ENCODE data around the gene RAB40B.
A peak's percentile ranks its signal among the peaks of the same experiment; 100 is the strongest.
"Not testable (repeated sequence)": the region's sequence is repeated elsewhere in the genome, so short reads cannot be mapped to it uniquely, and the experiment has no call there.

The RAB40B gene

GRCh38 chr17:82698065-82698973, at the start of gene RAB40B:
RAB40B (minus strand) TSS chr17:82698698; CDS start chr17:82698596, 102 bp downstream.
- peak; percentile 83 to 100 (median 99) for DNase-seq

GRCh38 chr17:82745524-82745923, 47.0 kb upstream of the RAB40B start:
- DNase-seq = no peak

- DNase-seq = not testable (repeated sequence)
Measured at GRCh38 chr17:82744736-82745135, 46.2 kb upstream of the RAB40B start.

- DNase-seq = no peak
Measured at GRCh38 chr17:82743344-82744219, 45.1 kb upstream of the RAB40B start.

- no peak for DNase-seq
Measured at GRCh38 chr17:82740906-82741759, 42.6 kb upstream of the RAB40B start.

- DNase-seq = peak in 56 of 58 donors; percentile 29 to 97 (median 88)
Measured at GRCh38 chr17:82737967-82738877, 39.7 kb upstream of the RAB40B start.

GRCh38 chr17:82736511-82737185, 38.1 kb upstream of the RAB40B start:
- no peak for DNase-seq

GRCh38 chr17:82734987-82735866, 36.7 kb upstream of the RAB40B start, which contains the start of gene FN3K:
FN3K (plus strand) TSS chr17:82735615; CDS start chr17:82735637, 22 bp downstream.
- peak in 54 of 58 donors; percentile 40 to 88 (median 76) for DNase-seq

- DNase-seq = no peak
Measured at GRCh38 chr17:82732118-82732743, 33.7 kb upstream of the RAB40B start.

GRCh38 chr17:82729479-82730260, 31.2 kb upstream of the RAB40B start:
- no peak for DNase-seq

- DNase-seq = no peak
Measured at GRCh38 chr17:82726427-82726826, 27.9 kb upstream of the RAB40B start.

GRCh38 chr17:82723169-82723807, 24.8 kb upstream of the RAB40B start:
- no peak for DNase-seq

GRCh38 chr17:82722341-82723013, 24.0 kb upstream of the RAB40B start:
- no peak for DNase-seq

GRCh38 chr17:82720204-82720603, 21.7 kb upstream of the RAB40B start:
- DNase-seq = no peak

GRCh38 chr17:82718986-82719685, 20.6 kb upstream of the RAB40B start:
- DNase-seq = no peak
